HEK293 (cell line): ENCODE data around the gene MUC5AC.

Source experiments
- CTCF ChIA-PET: fragments of 350-600 bp; formaldehyde crosslinking; extraction: SDS; loops from one replicate; lab custom pipeline; 2021; ENCODE audit warnings: antibody characterized with exemption; lab: Yijun Ruan, JAX
- POLR2A ChIA-PET: fragments of 300-600 bp; formaldehyde crosslinking; extraction: SDS; loops from one replicate; lab custom pipeline; 2020; ENCODE audit warnings: antibody characterized with exemption, inconsistent platforms; lab: Yijun Ruan, JAX
- H3K27ac ChIP-seq: fragments of 200-500 bp; sonication (Bioruptor generic); 2 replicates; pipeline ENCODE4 v1.5.1; 2014; ENCODE audit warnings: low read depth, low read length, control low read depth, inconsistent platforms; ENCODE audit errors: extremely low read depth
- H3K36me3 ChIP-seq, 2 experiments: fragments of 200-500 bp in 1 of 2; sonication (Bioruptor generic) in 1 of 2; 1 replicate in 1 of 2; 2 replicates in 1 of 2; pipeline ENCODE4 v1.5.1; 2014 to 2017; ENCODE audit warnings: inconsistent platforms in 2 of 2, low read length in 2 of 2; ENCODE audit not compliant: control insufficient read depth in 2 of 2, insufficient read depth in 1 of 2
- H3K4me1 ChIP-seq: fragments of 200-500 bp; sonication (Bioruptor generic); 2 replicates; pipeline ENCODE4 v1.5.1; 2014; ENCODE audit warnings: mild to moderate bottlenecking, low read length, inconsistent platforms; ENCODE audit not compliant: control insufficient read depth, insufficient read depth
- H3K4me3 ChIP-seq: 2 replicates; pipeline ENCODE4 v1.5.1; 2011; ENCODE audit warnings: low read depth, mild to moderate bottlenecking, control low read depth, low read length, moderate library complexity
- H3K9me3 ChIP-seq: fragments of 200-500 bp; sonication (Bioruptor generic); 2 replicates; pipeline ENCODE4 v1.5.1; 2014; ENCODE audit warnings: low read depth, low read length, inconsistent platforms; ENCODE audit not compliant: control insufficient read depth, insufficient read depth
- ATF2 ChIP-seq: fragments of 450-650 bp; formaldehyde crosslinking; IDR thresholded peaks from 2 replicates; pipeline ENCODE4 v1.5.1; 2016; ENCODE audit warnings: missing biosample characterization, missing genetic modification characterization, low read depth
- CTCF ChIP-seq: fragments of 450-650 bp; formaldehyde crosslinking; IDR thresholded peaks from 2 replicates; pipeline ENCODE4 v1.5.1; 2016; ENCODE audit warnings: missing biosample characterization, missing genetic modification characterization
- GLI4 ChIP-seq: fragments of 450-650 bp; formaldehyde crosslinking; IDR thresholded peaks from 2 replicates; pipeline ENCODE4 v1.5.1; 2016; ENCODE audit warnings: missing biosample characterization, missing genetic modification characterization
- KLF8 ChIP-seq: fragments of 450-650 bp; formaldehyde crosslinking; IDR thresholded peaks from 2 replicates; pipeline ENCODE4 v1.5.1; 2016; ENCODE audit warnings: missing biosample characterization, missing genetic modification characterization
- SP2 ChIP-seq: fragments of 450-650 bp; formaldehyde crosslinking; IDR thresholded peaks from 2 replicates; pipeline ENCODE4 v1.5.1; 2016; ENCODE audit warnings: missing biosample characterization, missing genetic modification characterization
- SP3 ChIP-seq: fragments of 450-650 bp; formaldehyde crosslinking; IDR thresholded peaks from 2 replicates; pipeline ENCODE4 v1.5.1; 2016; ENCODE audit warnings: missing biosample characterization, missing genetic modification characterization
- YY1 ChIP-seq: fragments of 450-650 bp; formaldehyde crosslinking; IDR thresholded peaks from 2 replicates; pipeline ENCODE4 v1.5.1; 2018; ENCODE audit warnings: missing biosample characterization, missing genetic modification characterization
- ZFP69B ChIP-seq: fragments of 450-650 bp; formaldehyde crosslinking; IDR thresholded peaks from 2 replicates; pipeline ENCODE4 v1.5.1; 2016; ENCODE audit warnings: missing biosample characterization, missing genetic modification characterization
- ZNF302 ChIP-seq: fragments of 450-650 bp; formaldehyde crosslinking; IDR thresholded peaks from 2 replicates; pipeline ENCODE4 v1.5.1; 2016; ENCODE audit warnings: missing biosample characterization, missing genetic modification characterization, low read depth
- ZNF354C ChIP-seq: fragments of 450-650 bp; formaldehyde crosslinking; IDR thresholded peaks from 2 replicates; pipeline ENCODE4 v1.5.1; 2016; ENCODE audit warnings: missing biosample characterization, missing genetic modification characterization, low read depth, borderline replicate concordance
- ZNF610 ChIP-seq: fragments of 450-650 bp; formaldehyde crosslinking; IDR thresholded peaks from 2 replicates; pipeline ENCODE4 v1.5.1; 2016; ENCODE audit warnings: missing biosample characterization, missing genetic modification characterization, borderline replicate concordance
- ZNF777 ChIP-seq: fragments of 450-650 bp; formaldehyde crosslinking; IDR thresholded peaks from 2 replicates; pipeline ENCODE4 v1.5.1; 2017; ENCODE audit warnings: missing biosample characterization, missing genetic modification characterization, borderline replicate concordance
- ZSCAN30 ChIP-seq: fragments of 450-650 bp; IDR thresholded peaks from 2 replicates; pipeline ENCODE4 v1.5.1; 2018; ENCODE audit warnings: missing biosample characterization, mild to moderate bottlenecking, missing genetic modification characterization, moderate library complexity
- ZXDB ChIP-seq: fragments of 450-650 bp; formaldehyde crosslinking; IDR thresholded peaks from 2 replicates; pipeline ENCODE4 v1.5.1; 2016; ENCODE audit warnings: missing biosample characterization, missing genetic modification characterization
- TF ChIP-seq, protein P1 (sequence below): fragments of 450-650 bp; IDR thresholded peaks from 2 replicates; pipeline ENCODE4 v1.5.1; 2018; ENCODE audit warnings: missing biosample characterization, mild to moderate bottlenecking, missing genetic modification characterization
- TF ChIP-seq, protein P2 (sequence below): fragments of 450-650 bp; formaldehyde crosslinking; IDR thresholded peaks from 2 replicates; pipeline ENCODE4 v1.5.1; 2016; ENCODE audit warnings: missing biosample characterization, missing genetic modification characterization

The MUC5AC gene

DNA sequence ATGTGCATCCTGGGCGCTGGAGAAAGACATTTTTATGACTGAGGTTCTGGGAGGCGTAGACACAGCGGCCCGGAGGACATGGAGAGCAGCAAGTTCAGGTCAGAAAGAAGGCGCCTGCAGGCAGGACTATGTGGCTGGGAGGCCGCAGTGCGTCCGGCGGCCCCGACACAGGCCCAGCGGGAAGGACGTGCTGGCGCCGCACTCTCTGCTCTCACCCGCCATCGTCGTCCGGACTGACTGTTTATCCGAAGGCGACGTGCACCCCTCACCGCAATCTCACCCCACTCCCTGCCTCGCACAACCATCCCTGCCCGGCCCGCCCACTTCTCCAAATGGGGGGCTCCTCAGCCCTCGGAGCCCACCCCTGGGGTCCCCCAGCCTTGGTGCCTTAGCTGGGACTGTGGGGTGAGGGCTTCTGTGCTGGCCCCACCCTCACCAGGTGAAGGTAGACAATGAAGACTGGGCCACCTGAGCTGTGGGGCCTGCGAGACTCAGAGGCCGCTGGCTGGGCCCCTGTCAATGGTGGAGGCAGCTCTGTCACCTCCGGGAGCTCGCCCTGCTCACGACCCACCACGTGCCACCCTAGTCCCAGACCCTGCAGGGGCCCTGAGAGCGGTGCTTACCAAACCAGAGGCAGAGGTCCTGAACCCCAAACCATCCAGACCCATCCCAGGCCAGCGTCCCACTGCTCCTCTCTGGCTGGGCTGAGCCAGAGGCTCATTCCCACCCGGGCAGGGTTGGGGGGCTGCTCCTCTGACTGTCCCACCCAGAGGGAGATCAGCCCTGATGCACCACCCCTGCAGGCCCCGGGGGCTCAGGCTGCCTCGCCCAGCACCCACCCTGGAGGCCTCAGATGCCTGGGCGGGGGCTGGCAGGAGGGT, 48.9 kb downstream of the MUC5AC start:
- H3K36me3 ChIP-seq, result no peaks in the 10 kb centered on the region
- no peak for TF ChIP-seq ZNF610 (tag by site-specific recombination)
- no peaks in the 10 kb centered on the region for H3K4me1 ChIP-seq
- H3K9me3 ChIP-seq, result no peaks in the 10 kb centered on the region
- no peak overlapping the region for H3K27ac ChIP-seq
- ChIA-PET CTCF (interaction anchor here (0.6 kb wide), 1 partner anchor 11 kb away, joined by 5 read pairs; no protein-coding TSS in a partner anchor), POLR2A (no interaction called here)
- H3K4me3 ChIP-seq, result no peak overlapping the region

DNA sequence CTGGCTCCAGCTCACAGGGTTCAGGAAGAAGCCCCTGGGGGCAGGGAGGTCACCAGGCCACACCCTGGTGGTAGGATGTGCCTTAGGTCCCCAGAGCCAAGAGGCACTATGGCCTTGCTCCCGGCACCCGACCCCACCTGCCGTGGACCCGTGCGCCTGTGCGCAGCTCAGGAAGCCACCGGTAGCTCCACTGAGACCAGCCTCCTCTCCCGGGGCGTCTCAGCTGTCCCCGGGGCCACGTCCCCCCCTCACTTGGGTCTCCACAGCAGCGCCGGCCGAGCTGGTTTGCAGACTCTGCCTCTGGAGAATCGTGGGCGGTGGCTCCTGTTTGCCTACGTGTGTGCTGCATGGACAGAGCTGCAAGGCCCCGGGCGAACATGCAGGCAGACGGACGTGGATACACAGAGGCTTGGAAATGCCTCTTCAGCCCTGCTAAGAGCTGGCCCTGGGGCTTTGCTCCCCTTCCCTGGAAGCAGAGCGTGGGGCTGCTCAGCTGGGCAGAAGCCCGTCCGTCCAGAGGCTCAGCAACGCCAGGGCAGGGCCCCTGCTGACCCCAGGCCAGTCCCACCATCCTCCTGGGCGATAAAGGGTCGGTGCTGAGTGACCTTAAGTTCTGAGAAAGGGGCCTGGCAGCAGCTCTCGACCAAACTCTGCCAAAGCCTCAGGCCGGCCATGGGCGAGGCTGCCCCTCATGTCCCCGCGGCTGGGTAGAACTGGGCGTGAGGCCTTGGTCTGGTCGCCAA, 49.8 kb downstream of the MUC5AC start:
- ChIA-PET POLR2A (no interaction called here), CTCF (interaction anchor here (0.6 to 1.1 kb wide), 3 partner anchors 10 to 367 kb away, joined by 3 to 5 read pairs (median 3); no protein-coding TSS in a partner anchor)
- TF ChIP-seq ZNF354C (tag by site-specific recombination), result no peak
- no peak for TF ChIP-seq ATF2 (tag by site-specific recombination)
- no peak for TF ChIP-seq SP2
- TF ChIP-seq SP3 (tag by site-specific recombination), result no peak
- no peak for TF ChIP-seq YY1 (tag by site-specific recombination)
- TF ChIP-seq, protein P1, sequence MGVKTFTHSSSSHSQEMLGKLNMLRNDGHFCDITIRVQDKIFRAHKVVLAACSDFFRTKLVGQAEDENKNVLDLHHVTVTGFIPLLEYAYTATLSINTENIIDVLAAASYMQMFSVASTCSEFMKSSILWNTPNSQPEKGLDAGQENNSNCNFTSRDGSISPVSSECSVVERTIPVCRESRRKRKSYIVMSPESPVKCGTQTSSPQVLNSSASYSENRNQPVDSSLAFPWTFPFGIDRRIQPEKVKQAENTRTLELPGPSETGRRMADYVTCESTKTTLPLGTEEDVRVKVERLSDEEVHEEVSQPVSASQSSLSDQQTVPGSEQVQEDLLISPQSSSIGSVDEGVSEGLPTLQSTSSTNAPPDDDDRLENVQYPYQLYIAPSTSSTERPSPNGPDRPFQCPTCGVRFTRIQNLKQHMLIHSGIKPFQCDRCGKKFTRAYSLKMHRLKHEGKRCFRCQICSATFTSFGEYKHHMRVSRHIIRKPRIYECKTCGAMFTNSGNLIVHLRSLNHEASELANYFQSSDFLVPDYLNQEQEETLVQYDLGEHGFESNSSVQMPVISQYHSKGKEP (tag by site-specific recombination), result no peak
- TF ChIP-seq, protein P2, sequence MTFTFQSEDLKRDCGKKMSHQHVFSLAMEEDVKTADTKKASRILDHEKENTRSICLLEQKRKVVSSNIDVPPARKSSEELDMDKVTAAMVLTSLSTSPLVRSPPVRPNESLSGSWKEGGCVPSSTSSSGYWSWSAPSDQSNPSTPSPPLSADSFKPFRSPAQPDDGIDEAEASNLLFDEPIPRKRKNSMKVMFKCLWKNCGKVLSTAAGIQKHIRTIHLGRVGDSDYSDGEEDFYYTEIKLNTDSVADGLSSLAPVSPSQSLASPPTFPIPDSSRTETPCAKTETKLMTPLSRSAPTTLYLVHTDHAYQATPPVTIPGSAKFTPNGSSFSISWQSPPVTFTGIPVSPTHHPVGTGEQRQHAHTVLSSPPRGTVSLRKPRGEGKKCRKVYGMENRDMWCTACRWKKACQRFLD (tag by site-specific recombination), result no peak
- no peak for TF ChIP-seq ZNF777 (tag by site-specific recombination)
- no peak for TF ChIP-seq ZFP69B (tag by site-specific recombination)
- Histone ChIP-seq H3K4me1 (no peaks in the 10 kb centered on the region), H3K4me3 (no peak overlapping the region), H3K36me3 (no peaks in the 10 kb centered on the region), H3K27ac (no peak overlapping the region), H3K9me3 (no peaks in the 10 kb centered on the region)

DNA sequence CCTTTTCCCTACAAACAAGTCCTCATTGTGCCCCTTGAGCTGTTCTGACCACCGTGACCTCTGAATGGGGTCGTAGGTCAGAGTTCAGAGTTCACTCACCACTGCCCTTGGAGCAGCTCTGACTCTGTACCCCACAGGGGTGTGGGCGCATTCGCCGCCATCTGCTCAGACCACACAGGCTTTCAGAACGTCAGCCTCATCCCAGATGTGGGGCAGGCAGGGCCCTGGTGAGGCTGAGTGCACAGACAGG, 50.3 kb downstream of the MUC5AC start:
- Histone ChIP-seq H3K4me1 (no peaks in the 10 kb centered on the region), H3K9me3 (no peaks in the 10 kb centered on the region), H3K36me3 (no peaks in the 10 kb centered on the region), H3K4me3 (no peak overlapping the region), H3K27ac (no peak overlapping the region)
- no peak for TF ChIP-seq ZXDB (tag by site-specific recombination)
- TF ChIP-seq, protein P2 (tag by site-specific recombination), result no peak
- no peak for TF ChIP-seq CTCF (tag by site-specific recombination)
- no peak for TF ChIP-seq GLI4 (tag by site-specific recombination)
- no peak for TF ChIP-seq ZNF302 (tag by site-specific recombination)
- TF ChIP-seq ZSCAN30 (tag by site-specific recombination), result no peak
- no peak for TF ChIP-seq KLF8 (tag by site-specific recombination)
- no peak for TF ChIP-seq ZNF777 (tag by site-specific recombination)
- ChIA-PET CTCF (interaction anchor here (0.8 to 1.1 kb wide), 2 partner anchors 11 to 367 kb away, joined by 3 read pairs; no protein-coding TSS in a partner anchor), POLR2A (no interaction called here)
